SK-MEL-5 (cell line): ENCODE data around the gene TTC12. TPM values are rescaled to one million over a fixed set of nuclear protein-coding genes. Genes with fewer than 3 reads are reported as not detected.
A peak's percentile ranks its signal among the peaks of the same experiment; 100 is the strongest.

Experiments
- DNase-seq: peaks from one replicate; pipeline ENCODE4 v3.0.0-alpha.2; 2016; ENCODE audit warnings: low read depth, low spot score
- in situ Hi-C: cut with HindIII; loops from 2 replicates; pipeline ENCODE4 v1.10.0; 2016; ENCODE audit warnings: low sequenced_read_pairs, high pct_unique_total_duplicates, low pct_unique_long_range_greater_than_20kb
- total RNA-seq: library from RNA; depleted of rRNA; stranded (reverse); fragments of >200 nt; shearing (Covaris generic); gene quantifications from 2 replicates; pipeline ENCODE4 v1.2.3, GENCODE V29; 2014

TTC12 gene
- total RNA-seq, 1 experiment from 2014 or later: 20.8 TPM

- in situ Hi-C loops: no loop called here
- no peak for DNase-seq
Measured at GRCh38 chr11:113385749-113386148, 71.4 kb downstream of the TTC12 start.

- in situ Hi-C loops: no loop called here
Measured at GRCh38 chr11:113386866-113387265, 72.5 kb downstream of the TTC12 start.

GRCh38 chr11:113387605-113388211 is 73.3 kb downstream of the TTC12 start, which contains the start of gene ANKK1:
Gene ANKK1, plus strand, starts transcription at chr11:113387779. Its CDS starts 106 bp downstream, at chr11:113387885.
- DNase-seq: no peak
- in situ Hi-C loops: no loop called here

More at GRCh38 chr11:113386866-113387265, 72.5 kb downstream of the TTC12 start:
- no peak for DNase-seq

- in situ Hi-C loops: no loop called here
- no peak for DNase-seq
Measured at GRCh38 chr11:113389272-113389671, 74.9 kb downstream of the TTC12 start.

- no peak for DNase-seq
- in situ Hi-C loops: no loop called here
Measured at GRCh38 chr11:113392236-113392921, 78.0 kb downstream of the TTC12 start.

GRCh38 chr11:113393501-113393985 is 79.2 kb downstream of the TTC12 start:
- DNase-seq: no peak

GRCh38 chr11:113394919-113395318 is 80.5 kb downstream of the TTC12 start:
- in situ Hi-C loops: no loop called here

More at GRCh38 chr11:113393501-113393985, 79.2 kb downstream of the TTC12 start:
- in situ Hi-C loops: no loop called here

GRCh38 chr11:113395782-113396336 is 81.5 kb downstream of the TTC12 start:
- in situ Hi-C loops: no loop called here
- no peak for DNase-seq

More at GRCh38 chr11:113394919-113395318, 80.5 kb downstream of the TTC12 start:
- DNase-seq: no peak

- DNase-seq: no peak
Measured at GRCh38 chr11:113396690-113397089, 82.3 kb downstream of the TTC12 start.

GRCh38 chr11:113397212-113397611 is 82.8 kb downstream of the TTC12 start:
- DNase-seq: no peak
- in situ Hi-C loops: no loop called here

More at GRCh38 chr11:113396690-113397089, 82.3 kb downstream of the TTC12 start:
- in situ Hi-C loops: no loop called here

GRCh38 chr11:113397821-113398220 is 83.4 kb downstream of the TTC12 start:
- no peak for DNase-seq
- in situ Hi-C loops: no loop called here

- DNase-seq: no peak
- in situ Hi-C loops: no loop called here
Measured at GRCh38 chr11:113398669-113399430, 84.5 kb downstream of the TTC12 start.

GRCh38 chr11:113400631-113401230 is 86.3 kb downstream of the TTC12 start:
- no peak for DNase-seq
- in situ Hi-C loops: no loop called here

- in situ Hi-C loops: no loop called here
- DNase-seq: peak; percentile 33
Measured at GRCh38 chr11:113401718-113402117, 87.3 kb downstream of the TTC12 start.

GRCh38 chr11:113404859-113405430 is 90.6 kb downstream of the TTC12 start:
- in situ Hi-C loops: no loop called here
- no peak for DNase-seq

GRCh38 chr11:113405724-113406478 is 91.5 kb downstream of the TTC12 start:
- in situ Hi-C loops: no loop called here
- no peak for DNase-seq

GRCh38 chr11:113407163-113407562 is 92.8 kb downstream of the TTC12 start:
- in situ Hi-C loops: no loop called here
- no peak for DNase-seq
